Endometrium (tissue), 2 donors: ENCODE measurements around the gene PLA2G2C.

ENCODE experiments used
- FAIRE-seq: peaks from 2 replicates; lab custom pipeline; 2012; peaks lifted over from hg19 to GRCh38; lab: Jason Lieb, UNC
- donor health status: control.
- donor health status: control.

The PLA2G2C gene

DNA sequence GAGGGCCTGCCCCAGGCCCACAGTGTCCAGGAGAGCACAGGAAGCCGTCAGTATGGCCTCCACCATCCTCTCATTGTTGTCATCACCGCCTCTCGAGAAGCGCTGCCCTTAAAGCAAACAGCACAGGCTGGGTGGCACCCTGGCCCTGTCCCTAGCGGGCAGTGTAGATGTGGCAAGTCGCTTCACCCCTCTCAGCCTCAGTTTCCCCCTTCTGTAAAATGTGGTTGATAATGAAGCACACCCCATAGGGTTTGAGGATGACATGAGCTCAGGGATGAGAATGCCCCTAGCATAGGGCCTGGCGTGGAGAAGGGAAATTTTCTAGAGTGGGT, 33.8 kb downstream of the PLA2G2C start:
- no peak for FAIRE-seq

DNA sequence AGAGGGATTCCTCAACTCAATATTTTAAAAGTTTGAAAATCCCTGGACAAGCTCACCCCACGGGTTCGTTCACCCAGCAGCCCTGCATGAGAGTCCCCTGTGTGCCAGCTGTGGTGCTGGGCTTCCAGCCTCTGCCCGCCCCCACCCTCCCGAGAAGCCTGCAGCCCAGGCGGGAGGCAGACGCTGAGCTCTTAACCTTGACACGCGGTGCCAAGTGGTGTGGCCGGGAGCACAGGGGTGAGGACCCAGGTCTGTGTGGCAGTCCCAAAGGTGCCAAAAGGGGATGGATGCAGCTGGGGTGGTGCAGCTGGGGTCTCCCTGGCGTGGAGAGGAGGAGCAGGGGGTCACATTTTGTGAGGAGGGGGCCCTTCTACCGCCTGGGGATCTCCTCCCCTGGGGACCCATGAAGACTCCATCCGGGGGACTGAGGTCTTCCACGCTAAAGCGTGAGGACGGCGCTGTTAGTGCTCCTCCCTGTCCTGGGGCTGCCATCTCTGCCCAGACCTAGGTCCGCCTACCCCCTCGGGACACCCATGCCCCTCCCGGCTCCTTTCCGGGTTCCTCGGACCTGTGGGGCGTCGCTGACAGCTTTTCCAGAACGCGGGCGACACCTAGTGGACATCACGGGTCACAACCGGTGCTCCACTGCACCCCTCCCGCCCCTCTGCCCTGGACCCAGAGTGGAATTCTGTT, 34.3 kb downstream of the PLA2G2C start:
- FAIRE-seq: no peak

GRCh38 chr1:20150969-20151368, 35.3 kb downstream of the PLA2G2C start:
- FAIRE-seq: no peak

DNA sequence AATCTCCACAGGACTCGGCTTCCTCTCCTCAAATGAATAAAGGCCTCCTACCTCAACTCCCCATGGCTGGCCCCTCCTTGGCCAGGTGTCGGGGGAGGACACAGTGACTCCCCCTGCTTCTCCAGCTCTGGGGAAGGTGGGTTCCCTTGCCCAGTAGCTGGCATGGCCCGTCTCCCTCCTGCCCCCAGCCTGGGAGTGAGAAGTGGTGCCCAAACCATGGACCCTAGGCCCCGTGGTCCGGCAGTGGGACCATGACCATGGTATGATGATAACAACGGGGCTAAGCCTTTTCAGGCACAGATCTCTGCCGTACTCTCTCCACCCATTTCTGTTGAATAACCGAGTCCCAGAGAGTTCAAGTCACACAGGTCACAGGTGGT, 36.0 kb downstream of the PLA2G2C start:
- FAIRE-seq: no peak

- FAIRE-seq: no peak
Measured at GRCh38 chr1:20149601-20150325, 36.6 kb downstream of the PLA2G2C start.

GRCh38 chr1:20148571-20149500, 37.5 kb downstream of the PLA2G2C start:
- no peak for FAIRE-seq

DNA sequence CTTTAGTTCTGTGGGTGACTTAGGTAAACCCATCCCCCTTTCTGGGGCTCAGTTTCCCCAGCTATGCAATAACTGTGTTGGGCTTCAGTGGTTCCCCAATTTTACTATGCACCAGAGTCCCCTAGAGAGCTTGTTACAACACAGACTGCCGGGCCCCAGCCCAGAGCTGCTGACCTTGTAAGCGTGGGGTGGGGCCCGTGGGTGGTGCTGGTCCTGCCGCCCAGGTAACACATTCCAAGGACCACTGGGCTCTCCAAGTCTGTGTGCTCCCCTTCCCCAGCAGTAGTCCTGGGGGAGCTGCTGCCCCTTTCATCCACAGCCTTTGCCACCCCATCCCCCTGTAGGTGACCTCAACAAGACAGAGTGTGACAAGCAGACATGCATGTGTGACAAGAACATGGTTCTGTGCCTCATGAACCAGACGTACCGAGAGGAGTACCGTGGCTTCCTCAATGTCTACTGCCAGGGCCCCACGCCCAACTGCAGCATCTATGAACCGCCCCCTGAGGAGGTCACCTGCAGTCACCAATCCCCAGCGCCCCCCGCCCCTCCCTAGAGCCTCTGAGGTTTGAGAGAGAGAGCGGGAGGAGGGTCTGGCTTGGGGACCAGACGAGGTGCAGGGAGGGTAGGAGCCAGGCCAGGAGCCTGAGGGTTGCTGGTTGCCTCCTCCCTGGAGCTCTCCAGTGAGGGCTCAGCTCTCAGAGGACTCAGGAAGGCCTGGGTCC, 38.3 kb downstream of the PLA2G2C start:
- no peak for FAIRE-seq

DNA sequence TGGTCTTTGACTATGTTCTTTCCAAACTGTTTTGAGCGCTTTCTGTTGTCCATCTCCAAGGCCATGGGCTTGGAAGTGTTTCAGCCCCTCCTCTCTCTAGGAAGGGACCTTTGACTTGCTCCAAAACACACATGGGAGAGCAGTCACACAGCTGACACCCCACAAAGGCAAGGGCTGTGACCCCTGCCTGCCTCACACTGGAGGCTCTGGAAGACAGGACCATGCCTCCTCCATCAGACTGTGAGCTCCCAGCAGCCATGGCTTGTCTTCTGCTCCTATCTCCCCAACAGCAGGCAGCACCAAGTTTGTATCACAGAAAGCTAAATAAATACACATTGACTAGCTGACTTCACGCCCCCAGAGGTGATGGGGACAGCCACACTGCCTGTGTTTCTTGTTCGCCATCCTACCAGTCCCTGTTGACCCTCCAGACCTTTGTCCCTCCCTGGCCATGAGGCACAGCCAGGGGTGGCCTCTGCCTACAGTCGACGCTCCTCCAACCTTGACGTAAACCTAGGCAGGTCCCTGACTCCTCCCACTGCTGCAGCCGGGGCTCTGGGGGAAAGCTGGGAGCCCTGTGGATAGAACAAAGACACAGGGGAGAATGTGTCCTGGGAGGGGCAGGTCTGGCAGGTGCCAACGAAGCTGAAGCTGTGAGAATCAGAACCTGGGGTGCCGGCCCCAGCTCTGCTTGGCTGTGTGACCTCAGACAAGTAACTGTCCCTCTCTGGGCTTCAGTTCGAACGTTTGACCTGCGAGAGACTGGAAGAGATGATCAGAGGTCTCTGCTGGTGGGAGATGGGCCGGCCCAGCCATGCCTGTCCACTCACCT, 42.4 kb downstream of the PLA2G2C start:
- no peak for FAIRE-seq

DNA sequence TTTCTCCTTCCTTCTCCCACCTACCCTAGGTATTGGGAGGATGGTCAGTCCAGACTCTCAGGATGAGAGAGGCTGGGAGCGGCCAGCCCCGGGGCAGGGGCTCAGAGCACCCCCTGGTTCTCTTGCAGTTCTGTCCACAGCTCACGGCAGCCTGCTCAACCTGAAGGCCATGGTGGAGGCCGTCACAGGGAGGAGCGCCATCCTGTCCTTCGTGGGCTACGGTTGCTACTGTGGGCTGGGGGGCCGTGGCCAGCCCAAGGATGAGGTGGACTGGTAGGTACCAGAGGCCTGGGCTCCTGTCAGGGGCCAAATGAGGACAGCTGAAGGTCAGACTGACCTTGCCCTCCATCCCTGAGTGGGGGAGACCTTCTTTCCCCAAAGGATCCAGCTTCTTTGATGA, 43.0 kb downstream of the PLA2G2C start:
- FAIRE-seq: no peak

DNA sequence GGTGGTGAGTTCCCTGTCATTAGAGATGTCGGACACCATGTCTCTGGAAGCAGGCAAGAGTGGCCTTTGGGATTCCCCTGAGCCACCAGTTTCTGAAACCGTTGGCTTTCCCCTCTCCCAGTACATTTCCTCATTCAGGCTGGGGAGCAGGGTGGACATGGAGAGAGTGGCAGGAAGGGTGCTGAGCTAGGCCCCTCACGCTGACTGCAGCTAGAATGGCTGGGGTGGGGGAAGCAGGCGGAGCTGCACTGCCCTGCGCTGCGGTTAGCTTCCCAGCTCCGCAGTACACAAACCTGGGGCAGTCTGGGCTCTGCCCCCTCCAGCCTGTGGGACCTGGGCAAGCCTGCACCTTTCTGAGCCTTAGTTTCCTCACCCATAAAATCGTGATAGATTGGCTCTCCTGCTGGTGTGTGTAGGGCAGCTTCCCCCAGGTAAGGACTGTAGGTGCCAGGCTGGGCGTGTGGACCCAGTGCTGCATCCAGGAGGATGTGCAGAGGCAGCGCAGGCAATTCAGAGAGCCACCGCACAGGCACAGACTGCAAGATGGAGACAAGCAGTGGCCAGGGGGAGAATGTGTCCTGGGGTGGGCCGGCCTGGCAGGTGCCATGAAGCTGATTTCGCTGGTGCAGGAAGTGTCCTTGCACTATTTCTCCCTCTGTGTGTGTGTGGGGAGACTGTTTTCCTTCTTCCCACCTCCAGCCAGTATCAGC, 44.2 kb downstream of the PLA2G2C start:
- FAIRE-seq: no peak

DNA sequence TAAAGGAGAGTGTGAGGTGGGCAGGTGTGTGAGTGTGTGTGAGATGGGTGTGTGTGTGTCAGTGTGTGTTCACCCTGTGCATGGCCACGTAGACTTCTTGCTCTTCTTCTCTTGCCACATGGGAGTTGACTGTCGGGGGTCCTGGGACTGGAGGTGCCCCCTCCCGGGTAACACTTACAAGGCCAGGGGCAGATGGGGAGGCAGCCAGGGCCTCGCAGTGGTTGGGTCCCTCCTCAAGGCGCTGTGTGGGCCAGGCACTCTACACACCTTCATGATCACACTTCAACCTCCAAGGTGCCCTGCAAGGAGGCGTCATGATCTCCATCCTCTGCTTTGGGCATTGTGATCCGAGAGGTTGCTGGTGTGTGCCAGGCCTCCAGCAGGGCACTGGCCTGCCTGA, 44.9 kb downstream of the PLA2G2C start:
- no peak for FAIRE-seq

- no peak for FAIRE-seq
Measured at GRCh38 chr1:20141001-20141400, 45.3 kb downstream of the PLA2G2C start.

- FAIRE-seq: no peak
Measured at GRCh38 chr1:20139776-20140612, 46.3 kb downstream of the PLA2G2C start.

DNA sequence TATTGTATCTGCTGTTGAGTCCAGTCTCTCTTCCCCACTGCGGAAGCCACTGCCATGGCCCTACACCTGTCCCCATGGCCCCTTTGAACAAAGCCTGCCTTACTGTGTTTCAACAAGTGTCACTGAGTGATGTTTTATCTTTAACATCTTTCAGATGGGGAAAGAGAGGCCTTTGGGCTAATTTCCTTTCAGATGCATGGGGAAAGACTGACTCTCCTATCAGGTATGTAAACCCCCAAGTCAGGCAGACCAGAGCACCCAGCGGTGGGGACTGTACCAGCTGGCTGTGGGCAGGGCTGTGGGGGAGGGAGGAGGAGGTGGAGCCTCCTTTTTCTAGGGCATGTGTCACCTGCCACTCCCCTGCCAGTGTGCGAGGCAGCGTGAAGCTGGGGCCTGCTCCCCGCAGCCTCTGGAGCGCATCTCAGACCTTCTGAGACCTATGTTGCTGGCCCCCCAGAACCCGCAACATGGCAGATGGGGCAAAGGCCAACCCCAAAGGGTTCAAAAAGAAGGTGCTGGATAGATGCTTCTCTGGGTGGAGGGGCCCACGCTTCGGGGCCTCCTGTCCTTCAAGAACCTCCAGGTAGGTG, 47.3 kb downstream of the PLA2G2C start, which contains the start of gene PLA2G2F:
Gene PLA2G2F, plus strand, starts transcription at position 363 of the 590 bp plus-strand sequence. Its CDS starts 105 bp downstream, at position 468.
- FAIRE-seq: no peak

GRCh38 chr1:20138346-20138745, 48.0 kb downstream of the PLA2G2C start:
- no peak for FAIRE-seq

- no peak for FAIRE-seq
Measured at GRCh38 chr1:20137604-20138003, 48.7 kb downstream of the PLA2G2C start.

- FAIRE-seq: no peak
Measured at GRCh38 chr1:20137055-20137454, 49.3 kb downstream of the PLA2G2C start.

GRCh38 chr1:20136249-20136648, 50.1 kb downstream of the PLA2G2C start:
- no peak for FAIRE-seq

- FAIRE-seq: no peak
Measured at GRCh38 chr1:20134995-20135394, 51.3 kb downstream of the PLA2G2C start.
